ENCODE measurements around the gene PTPRA.
"Not testable (repeated sequence)": the region's sequence is repeated elsewhere in the genome, so short reads cannot be mapped to it uniquely, and the experiment has no call there.

Gene PTPRA

DNA sequence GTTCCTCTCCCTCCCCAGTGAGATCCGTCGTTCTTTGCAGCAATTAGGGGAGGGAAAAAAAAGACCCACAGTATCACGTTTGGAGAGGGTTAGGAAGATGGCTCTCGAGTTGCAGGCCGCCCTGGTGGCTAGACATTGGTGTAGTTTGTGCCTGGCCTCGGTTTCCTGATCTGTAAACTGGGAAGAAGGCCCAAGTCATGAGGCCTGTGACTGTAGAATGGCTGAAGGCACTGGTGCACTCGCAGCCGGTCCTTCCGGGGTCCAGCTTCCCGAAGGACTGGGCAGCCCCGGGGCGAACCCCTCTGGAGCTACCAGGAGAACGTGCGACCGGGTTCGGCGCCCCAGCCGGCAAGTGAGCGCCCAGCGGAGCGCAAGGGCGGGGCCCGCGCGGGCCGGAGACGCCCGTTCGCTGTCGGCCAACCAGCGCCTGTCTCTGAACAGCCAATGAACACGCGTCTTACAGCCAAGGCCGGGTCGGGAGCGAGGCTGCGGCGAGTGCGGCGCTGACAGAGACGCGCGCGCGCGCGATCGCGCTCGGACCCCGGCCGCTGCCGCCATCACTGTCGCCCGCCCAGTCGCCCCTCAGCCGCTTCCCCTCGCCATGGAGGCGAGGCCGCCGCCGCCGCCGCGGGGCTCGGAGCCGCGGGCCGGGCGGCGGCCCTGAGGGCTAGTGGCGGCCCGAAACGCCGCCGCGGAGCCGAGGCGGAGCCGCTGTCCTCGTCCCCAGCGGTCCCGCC lies at the start of gene PTPRA:
Gene PTPRA, plus strand, starts transcription at position 472 of the 737 bp plus-strand sequence. CDS start 90,797 bp downstream, outside the sequence.
- peak; percentile 95 for DNase-seq

DNA sequence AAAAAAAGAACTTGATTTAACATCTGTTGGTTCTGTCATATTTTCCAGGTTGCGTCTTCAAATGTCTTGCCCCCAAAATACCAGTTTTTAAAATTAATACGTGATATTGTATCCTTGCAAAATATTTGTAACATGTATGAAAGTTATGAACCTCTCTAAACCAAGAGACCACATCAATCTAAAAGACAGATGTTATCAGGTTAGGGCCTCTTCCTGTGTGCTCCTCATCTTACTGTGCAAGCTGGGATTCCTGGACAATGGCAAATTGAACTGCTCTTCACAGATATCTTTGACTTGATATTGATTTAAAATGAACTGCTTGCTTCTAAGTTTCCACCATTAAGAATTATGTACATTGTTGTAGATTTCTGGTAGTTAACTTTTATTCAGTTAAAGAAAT lies 47.5 kb upstream of the PTPRA start:
- no peak for DNase-seq

DNA sequence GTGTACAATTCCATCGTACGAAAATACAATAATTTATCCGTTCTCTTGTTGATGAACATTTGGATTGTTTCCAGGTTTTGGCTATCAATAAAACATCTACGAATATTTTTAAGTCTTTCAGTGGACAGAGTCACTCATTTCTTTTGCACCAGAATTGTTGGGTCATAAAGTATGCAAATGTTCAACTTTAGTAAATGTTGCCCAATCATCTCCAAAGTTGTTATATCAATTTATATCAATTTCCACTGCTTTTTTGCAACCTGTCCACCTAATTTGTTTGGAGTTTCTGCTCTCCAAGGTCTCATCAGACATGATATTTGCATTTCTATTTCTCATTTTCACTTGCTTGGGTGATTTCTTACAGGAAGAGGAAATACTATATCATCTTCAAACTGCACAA lies 46.6 kb upstream of the PTPRA start:
- no peak for DNase-seq

- no peak for DNase-seq
Measured at GRCh38 chr20:2829376-2829775, 43.9 kb upstream of the PTPRA start.

DNA sequence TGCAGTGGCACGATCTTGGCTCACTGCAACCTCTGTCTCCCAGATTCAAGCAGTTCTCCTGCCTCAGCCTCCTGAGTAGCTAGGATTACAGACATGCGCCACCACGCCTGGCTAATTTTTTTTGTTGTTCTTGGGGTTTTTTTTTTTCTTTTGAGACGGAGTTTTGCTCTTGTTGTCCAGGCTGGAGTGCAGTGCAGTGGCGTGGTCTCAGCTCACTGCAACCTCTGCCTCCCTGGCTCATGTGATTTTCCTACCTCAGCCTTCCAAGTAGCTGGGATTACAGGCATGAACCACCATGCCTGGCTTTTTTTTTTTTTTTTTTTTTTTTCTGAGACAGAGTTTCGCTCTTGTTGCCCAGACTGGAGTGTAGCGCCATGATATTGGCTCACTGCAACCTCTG lies 42.1 kb upstream of the PTPRA start:
- DNase-seq = not testable (repeated sequence)

DNA sequence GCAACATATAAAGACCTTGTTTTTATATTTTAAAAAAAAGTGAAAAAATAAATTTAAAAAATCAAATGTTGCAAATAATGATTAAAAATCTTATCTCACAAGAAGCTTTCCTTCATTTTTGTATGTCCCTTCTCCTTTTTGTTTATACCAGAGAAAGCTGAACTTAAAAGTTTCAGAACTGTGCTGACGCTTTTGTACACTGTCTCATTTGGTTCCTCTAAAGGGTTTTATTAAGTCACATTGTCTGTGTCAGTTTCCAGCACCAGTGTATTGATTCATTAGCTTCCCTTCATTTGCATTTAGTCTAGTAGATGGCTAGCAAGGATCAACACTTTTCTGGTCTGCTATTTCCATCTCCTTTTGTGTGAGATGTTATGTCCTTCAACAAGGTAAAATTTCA lies 39.5 kb upstream of the PTPRA start:
- no peak for DNase-seq

DNA sequence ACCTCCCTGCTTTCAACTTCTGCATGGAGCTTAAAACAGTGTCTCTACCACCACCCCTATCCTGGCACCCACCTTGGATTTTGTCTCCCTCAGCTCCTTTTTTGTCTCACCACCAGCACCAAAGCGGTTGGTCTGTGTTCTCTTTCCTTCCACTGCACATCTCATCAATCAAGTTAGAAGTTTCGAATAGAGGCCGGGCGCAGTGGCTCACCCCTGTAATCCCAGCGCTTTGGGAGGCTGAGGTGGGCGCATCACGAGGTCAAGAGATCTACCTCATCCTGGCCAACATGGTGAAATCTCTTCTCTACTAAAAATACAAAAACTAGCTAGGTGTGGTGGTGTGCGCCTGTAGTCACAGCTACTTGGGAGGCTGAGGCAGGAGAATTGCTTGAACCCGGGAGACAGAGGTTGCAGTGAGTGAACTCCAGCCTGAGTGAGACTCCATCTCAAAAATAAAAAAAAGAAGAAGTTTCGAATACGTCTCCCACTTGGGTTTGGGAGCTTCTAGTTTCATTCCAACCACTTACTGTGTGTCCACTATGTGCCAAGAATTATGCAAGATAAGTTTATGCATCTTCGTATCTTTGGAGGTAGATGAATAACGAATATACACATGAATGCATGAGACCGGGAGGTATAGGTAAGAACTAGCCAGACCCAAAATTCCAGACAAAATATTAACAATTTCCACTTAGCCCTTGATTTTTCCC lies 38.7 kb upstream of the PTPRA start:
- DNase-seq = no peak

DNA sequence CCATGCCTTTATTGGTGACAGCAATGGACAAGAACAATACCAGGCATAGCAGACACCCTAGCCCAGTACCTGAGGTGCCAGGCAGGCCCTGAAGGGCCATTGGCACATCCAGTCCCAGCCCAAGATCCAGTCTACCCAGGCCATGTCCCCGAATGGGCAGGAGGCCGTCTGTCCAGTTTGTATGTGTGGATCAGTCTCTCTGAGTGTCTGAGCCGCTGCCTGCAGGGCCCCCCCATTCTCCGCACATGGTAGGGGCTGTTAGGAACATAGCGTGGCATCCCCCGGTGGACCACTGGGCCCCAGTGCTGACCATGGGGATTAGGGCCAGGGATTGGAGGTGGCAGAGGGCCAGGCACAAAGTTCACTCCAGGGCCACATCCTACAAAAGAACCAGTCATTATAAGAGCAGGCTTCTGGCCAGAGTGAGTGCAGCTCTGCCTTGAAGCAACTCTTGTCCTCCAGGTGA lies 37.9 kb upstream of the PTPRA start:
- DNase-seq = no peak

DNA sequence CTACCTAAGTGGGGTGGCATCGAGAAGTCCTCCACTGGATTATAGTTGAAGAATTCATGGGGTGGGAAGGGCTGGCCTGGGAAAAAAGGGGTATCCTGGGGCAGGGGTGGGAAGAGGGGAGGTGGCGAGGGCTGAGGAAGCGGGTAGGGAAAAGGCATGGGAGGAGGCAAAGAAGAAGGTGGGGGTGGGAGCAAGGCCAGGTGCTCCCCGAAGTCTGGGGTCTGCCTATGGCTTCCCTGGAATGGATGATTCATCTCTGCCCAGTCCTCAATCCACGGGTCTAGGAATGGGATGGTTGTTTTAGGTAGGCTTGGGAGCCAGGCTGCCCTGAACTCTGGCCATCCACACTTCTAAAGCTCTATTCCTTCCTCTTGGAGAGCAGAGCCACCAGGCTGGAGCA lies 37.2 kb upstream of the PTPRA start:
- DNase-seq = no peak

DNA sequence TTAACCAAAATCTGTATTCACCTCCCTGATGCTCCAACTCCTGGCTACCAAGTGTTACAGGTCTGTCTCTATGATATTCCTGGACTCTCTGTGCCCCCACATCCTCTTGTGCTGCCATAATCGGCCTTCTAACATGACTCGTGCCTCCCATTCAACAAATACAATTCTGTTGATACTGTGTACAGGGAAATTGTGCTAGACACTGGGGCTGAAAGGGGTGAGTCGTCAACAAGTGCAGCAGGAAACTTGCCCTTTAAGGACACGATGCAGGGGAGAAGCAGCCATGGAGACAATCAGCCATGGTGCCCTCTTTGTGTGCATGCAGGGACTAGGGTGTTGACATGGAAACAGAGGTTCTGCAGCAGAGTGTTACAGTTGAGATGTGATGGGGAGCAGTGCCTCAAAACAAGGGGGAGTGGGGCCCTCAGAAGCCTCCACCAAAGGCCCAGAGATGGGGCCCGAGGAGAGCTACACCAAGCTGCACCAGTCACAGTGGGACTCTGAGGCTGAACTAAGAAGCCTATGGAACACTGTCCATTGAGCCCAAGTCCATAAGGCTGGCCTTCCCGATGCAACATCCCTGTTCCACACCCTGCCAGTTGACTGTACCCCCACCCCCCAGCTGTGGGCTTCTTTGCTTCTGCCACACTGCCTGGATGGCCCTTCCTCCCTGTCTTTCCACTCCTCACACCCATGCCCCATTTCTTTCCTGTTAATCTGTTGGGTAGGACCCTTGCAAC lies 35.9 kb upstream of the PTPRA start:
- DNase-seq = no peak

DNA sequence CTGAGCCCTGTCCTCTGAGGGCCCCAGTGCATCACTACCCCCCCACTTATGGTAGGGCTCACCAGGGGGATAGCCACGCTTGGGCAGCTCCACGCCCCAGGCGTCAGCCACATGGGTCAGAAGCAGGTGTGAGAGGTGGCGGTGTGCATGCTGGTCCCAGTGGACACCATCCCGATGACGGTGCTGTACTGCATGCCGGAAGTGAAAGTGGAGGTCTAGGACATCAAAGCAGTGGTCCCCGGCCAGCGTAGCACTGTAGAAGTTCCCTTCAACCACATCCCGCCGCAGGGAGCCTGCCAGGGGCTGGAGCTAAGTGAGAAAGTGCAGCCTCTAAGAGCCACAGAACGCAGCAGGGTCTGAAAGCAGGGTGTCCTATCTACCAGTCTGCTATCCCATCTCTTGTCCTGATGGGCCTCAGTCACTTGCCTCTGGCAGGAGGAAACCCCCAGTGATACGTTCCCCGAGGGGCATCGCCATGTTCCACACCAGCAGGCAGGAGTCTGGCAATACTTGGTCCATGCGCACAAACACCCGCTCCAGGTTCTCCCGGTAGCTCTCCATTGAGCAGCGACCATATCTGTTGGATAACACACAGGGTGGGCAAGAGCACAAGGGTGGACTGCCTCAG lies 35.0 kb upstream of the PTPRA start:
- no peak for DNase-seq

DNA sequence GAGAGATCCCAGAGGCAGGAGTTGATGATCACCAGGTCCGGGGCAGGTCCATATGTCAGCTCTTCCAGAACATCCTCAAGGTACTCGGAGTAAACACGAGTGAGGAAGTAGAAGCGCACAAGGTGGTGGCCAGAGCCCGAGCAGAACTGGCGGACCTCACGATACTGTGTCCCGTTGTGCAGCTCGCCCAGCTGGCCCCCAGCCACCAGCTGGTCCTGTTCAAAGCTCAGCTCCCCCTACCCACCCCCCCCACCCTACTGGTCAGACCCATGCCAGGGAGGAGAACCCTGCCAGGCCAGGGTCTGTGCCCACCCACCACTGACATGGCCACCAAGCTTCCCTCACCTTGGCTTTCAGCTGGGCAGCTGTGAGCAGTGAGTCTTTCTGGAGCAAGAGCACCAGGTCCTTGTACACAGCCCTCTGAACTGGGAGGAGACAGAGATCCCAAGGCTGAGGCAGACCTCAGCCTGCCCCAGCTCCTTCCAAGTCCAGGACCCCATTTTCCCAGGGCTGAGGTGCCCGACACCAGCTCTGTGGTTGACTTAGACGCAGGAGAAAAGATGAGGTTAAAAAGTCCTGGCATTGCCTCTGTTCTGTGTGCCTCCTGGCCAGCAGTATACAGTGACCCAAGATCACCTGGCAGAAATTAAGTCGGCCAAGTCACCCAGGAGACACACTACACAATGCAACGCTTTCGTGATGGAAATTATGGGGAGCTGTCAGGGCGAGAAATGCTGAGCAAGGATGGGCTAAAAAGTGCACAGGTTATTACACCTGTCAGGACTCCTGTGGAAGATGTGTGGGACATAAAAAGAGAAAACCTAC lies 34.2 kb upstream of the PTPRA start:
- no peak for DNase-seq

GRCh38 chr20:2839732-2840137 lies 33.5 kb upstream of the PTPRA start:
- DNase-seq = no peak

DNA sequence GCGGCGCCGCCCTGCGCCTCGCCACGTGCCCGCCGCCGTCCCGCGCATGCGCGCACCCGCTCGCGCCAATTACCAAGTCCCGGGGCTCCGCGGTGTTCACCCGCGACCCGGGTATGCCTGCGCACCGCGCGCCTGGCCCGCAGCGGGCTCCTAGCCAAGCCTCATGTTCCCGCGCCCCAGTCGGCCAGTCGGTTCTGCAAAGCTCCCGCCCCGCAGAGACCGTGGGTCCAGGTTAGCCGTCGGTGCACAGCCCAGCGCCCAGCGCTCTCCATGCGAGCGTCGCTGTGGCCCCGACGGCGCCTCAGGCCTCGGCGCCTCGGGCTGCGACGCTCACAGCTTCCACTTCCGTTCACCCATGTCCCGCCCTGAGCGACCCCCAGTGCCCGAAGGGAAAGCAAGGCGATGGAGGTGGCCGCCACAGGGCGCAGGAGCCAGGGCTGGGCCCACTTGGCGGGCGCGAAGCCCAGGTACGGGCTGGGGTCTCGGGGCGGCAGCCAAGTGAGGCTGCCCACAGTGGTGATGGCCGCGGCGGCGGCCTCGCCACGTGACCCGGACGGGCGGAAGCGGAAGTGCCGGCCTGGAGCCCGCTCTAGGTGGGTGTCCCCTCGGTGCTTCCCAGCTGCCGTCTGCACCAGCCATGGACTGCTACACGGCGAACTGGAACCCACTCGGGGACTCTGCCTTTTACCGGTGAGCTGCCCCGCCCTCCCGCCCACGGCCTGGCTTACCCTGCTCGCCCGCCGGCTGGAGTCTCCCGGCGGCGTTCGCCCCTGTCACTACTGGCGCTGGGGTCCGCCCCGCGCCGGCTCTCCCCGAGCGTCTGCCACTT lies 32.9 kb upstream of the PTPRA start, which contains the start of the genes PCED1A and VPS16:
Gene PCED1A, minus strand, starts transcription at position 518 of the 829 bp plus-strand sequence. CDS start 743 bp downstream, outside the sequence.
Gene VPS16, plus strand, starts transcription at position 608 of the 829 bp plus-strand sequence. Its CDS starts 30 bp downstream, at position 638.
- peak; percentile 92 for DNase-seq

DNA sequence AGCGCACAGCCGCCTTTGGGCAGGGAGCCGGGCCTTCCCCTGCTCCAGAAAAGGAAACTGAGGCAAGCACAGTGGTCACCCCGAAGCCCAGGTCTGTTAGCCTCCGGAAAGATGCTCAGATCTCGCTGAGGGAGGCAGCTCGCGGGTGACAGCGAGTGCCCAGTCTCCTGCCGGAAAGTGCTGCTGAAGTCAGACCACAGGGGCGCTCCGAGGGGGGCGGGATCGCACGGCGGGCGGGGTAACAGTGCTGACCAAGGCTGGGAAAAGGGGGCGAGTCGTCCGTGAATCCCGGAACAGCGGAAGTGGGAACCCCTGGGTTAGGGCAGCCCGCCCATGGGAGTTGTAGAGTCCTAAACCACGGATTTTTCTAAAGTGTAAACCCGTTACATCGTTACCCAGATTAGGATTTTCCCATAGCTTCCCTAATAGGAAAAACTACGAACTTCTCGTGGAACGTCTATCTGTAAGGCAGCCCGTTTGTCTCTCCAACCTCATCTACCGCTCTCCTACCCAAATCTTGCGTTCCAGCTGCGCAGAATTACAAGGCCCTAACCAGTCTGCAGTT lies 32.2 kb upstream of the PTPRA start:
- DNase-seq = peak; percentile 55

DNA sequence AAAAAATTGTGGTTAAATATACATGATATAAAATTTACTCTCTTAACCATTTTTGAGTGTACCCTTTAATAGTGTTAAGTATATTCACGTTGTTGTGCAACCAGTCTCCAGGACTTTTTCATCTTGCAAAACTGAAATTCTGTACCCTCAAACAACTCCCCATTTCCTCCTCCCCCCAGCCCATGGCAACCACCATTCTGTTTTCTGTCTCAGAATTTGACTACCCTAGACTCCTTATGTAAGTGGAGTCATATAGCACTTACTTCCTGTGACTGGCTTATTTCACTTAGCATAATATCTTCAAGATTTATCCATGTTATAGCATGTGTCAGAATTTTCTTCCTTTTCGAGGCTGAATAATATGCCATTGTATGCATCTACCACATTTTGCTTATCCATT lies 27.7 kb upstream of the PTPRA start:
- no peak for DNase-seq

DNA sequence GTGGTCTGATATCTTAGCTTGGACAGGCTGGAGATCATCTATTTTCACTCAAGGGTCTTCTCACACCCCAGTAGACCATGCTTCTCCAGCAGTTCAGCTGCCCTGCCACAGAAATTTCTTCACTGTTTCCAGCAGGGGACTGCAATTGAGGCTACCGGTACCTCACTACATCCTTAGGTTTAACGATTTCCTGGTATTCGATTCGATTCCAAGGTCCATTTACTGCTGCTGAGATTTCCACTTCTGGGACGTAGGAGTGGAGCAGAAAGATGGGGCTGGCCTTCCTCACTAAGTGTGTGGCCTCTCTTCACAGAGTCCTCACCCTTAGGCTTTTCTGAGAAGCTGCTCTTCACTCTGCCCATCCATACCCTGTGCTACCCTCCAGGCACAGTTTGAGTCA lies 26.6 kb upstream of the PTPRA start:
- no peak for DNase-seq

- no peak for DNase-seq
Measured at GRCh38 chr20:2847802-2848201, 25.5 kb upstream of the PTPRA start.

DNA sequence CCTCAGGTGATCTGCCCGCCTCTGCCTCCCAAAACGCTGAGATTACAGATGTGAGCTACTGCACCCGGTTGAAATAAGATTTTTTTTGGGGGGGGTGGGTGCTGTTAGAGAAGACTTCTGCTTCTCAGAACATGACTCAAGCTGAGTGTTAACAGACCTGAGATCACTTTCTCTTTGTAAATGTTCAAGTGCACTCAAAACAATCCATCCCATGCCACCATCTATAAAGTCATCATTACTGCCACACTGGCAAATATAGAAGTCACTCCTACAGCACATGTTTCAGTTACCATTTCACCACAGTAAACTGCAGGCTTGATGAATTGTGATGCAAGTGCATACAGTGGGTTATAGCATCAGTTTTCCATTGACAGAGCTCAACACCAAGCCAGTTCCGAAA lies 23.8 kb upstream of the PTPRA start:
- no peak for DNase-seq

- no peak for DNase-seq
Measured at GRCh38 chr20:2851086-2851485, 22.2 kb upstream of the PTPRA start.

GRCh38 chr20:2858591-2858990 lies 14.7 kb upstream of the PTPRA start:
- no peak for DNase-seq
